ENCODE results near the gene GTF2H2C.
"Not testable (repeated sequence)": the region's sequence is repeated elsewhere in the genome, so short reads cannot be mapped to it uniquely, and the experiment has no call there.

The GTF2H2C gene

GRCh38 chr5:69559908-69560330, at the start of gene GTF2H2C:
Gene GTF2H2C, plus strand, starts transcription at chr5:69560191. Its CDS starts 4,942 bp downstream, at chr5:69565133.
- DNase-seq, result peak; percentile 81 to 84

DNA sequence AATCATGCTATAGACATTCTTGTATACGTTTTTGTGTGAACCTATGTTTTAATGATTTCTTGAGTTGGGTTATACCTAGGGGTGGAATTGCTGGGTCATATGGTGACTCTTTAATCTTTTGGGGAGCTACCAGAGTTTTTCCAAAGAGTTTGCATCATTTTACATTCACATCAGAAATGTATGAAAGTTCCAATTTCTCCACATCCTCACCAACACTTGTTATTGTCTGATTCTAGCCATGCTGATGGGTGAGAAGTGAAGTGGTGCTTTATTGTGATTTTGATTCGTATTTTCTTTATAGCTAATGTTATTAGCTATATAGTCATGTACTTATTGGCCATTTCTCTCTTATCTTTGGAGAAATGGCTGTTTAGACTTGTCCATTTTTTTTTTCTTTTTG, 49.3 kb upstream of the GTF2H2C start:
- no peak for DNase-seq

- DNase-seq, result no peak
Measured at GRCh38 chr5:69512740-69513260, 47.2 kb upstream of the GTF2H2C start.

DNA sequence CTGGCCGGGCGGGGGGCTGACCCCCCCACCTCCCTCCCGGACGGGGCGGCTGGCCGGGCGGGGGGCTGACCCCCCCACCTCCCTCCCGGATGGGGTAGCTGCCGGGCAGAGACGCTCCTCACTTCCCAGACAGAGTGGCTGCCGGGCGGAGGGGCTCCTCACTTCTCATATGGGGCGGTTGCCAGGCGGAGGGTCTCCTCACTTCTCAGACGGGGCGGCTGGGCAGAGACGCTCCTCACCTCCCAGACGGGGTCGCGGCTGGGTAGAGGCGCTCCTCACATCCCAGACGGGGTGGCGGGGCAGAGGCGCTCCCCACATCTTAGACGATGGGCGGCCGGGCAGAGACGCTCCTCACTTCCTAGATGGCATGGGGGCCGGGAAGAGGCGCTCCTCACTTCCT, 44.4 kb upstream of the GTF2H2C start:
- not testable (repeated sequence) for DNase-seq

GRCh38 chr5:69516769-69517168, 43.2 kb upstream of the GTF2H2C start:
- DNase-seq, result no peak

DNA sequence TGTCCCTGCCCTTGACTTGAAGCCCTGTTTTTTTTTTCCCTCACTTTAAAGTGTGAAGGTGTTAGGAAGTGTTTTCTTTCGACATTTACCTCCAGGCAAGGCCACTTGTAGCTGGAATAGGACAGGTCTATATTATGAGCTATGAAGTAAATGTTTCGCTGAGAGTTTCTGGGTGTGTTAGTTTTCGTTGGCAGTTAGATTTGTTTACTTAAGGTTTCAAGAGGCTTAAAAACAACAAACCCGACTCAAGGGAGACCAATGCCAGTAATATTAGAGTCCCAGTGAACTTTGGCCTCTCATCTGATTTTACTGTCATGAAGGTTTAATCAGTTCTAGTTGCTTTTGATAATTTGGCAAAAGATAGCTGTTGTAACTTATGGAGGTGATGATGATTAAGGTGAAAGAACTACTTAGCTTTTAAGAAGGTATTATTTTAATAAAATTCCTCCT, 42.2 kb upstream of the GTF2H2C start:
- no peak for DNase-seq

DNA sequence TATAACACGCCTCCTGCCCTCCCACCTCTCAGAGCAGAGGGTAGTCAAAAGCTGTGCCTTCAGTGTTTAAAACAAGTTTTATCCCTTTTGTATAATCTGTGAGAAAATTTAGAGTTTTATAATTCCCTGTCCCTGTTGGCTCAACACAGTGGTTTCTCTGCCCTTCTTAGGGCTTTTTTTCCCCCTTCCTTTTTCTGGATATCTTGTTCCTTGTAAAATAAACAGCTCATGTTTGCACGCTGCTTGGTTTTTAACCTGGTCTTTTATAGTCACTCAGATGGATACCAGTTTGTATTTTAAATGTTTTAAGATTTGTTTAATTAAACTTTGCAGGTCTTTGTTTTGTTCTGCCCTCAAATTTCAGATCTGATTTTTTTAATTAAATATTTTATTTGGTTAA, 40.7 kb upstream of the GTF2H2C start:
- DNase-seq, result no peak

GRCh38 chr5:69522035-69522434, 38.0 kb upstream of the GTF2H2C start:
- DNase-seq, result no peak

GRCh38 chr5:69525490-69525889, 34.5 kb upstream of the GTF2H2C start:
- no peak for DNase-seq

- DNase-seq, result no peak
Measured at GRCh38 chr5:69526660-69527059, 33.3 kb upstream of the GTF2H2C start.

GRCh38 chr5:69527128-69527770, 32.7 kb upstream of the GTF2H2C start:
- no peak for DNase-seq

DNA sequence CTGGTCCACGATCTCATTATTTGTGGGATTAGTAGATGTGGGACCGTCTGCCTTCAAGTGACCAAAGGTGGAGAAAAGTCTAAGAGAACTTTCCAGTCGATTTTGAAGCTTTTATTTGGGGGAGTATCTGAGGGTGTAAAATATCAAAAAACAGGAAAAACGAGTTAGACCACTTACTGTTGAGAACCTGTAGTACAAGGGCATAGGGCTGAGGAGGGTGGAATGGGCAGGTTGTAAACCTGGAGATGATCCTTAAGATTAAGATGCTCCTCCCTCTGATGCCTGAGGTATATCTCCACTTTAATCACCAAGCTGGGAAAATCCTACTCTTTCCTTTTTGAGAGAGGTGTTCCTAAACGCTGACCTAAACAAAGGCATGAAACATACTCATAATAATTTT, 32.0 kb upstream of the GTF2H2C start:
- DNase-seq, result no peak

GRCh38 chr5:69528609-69529008, 31.4 kb upstream of the GTF2H2C start:
- DNase-seq, result no peak

- no peak for DNase-seq
Measured at GRCh38 chr5:69530561-69531405, 29.2 kb upstream of the GTF2H2C start.

DNA sequence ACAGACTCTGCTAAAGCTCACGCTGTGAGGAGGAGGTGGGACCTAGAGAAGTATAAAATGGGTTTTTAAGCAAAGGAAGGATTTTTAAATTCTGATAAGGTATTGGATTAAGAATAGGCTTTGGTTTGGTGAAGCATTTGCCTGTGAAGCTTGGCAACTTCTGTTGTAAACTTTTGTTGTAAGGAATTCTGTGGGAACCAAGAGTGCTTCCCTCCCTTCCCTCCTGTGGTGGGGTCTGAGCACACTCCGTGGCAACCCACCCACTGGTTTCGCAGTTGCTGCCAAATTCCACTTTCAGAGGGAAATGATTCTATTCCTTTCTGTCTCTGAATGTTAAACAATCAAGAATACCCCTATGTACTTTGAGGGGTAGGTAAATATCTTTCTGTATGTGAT, 28.6 kb upstream of the GTF2H2C start:
- DNase-seq, result no peak

GRCh38 chr5:69537911-69538310, 22.1 kb upstream of the GTF2H2C start:
- not testable (repeated sequence) for DNase-seq

- not testable (repeated sequence) for DNase-seq
Measured at GRCh38 chr5:69538735-69539134, 21.3 kb upstream of the GTF2H2C start.

DNA sequence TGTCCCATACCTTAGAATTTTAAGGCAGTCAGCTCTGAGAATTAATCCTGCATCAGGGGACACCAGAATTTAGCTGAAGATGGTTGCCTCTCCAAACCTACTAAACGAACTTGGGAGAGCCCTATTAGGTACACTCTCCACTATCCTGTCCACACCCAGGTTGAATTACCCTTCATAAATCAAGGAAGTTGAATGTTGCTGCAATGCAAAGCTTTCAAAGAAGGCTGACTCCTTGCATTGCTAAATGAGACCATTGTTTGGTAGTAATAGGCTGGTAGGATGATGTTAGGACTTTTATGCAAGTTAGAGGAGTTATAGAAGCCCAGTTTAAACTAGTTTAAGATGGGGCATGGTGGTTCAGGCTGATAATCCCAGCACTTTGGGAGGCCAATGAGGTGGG, 18.6 kb upstream of the GTF2H2C start:
- DNase-seq, result not testable (repeated sequence)

- not testable (repeated sequence) for DNase-seq
Measured at GRCh38 chr5:69542838-69543618, 17.0 kb upstream of the GTF2H2C start.

- DNase-seq, result not testable (repeated sequence)
Measured at GRCh38 chr5:69544602-69545001, 15.4 kb upstream of the GTF2H2C start.

DNA sequence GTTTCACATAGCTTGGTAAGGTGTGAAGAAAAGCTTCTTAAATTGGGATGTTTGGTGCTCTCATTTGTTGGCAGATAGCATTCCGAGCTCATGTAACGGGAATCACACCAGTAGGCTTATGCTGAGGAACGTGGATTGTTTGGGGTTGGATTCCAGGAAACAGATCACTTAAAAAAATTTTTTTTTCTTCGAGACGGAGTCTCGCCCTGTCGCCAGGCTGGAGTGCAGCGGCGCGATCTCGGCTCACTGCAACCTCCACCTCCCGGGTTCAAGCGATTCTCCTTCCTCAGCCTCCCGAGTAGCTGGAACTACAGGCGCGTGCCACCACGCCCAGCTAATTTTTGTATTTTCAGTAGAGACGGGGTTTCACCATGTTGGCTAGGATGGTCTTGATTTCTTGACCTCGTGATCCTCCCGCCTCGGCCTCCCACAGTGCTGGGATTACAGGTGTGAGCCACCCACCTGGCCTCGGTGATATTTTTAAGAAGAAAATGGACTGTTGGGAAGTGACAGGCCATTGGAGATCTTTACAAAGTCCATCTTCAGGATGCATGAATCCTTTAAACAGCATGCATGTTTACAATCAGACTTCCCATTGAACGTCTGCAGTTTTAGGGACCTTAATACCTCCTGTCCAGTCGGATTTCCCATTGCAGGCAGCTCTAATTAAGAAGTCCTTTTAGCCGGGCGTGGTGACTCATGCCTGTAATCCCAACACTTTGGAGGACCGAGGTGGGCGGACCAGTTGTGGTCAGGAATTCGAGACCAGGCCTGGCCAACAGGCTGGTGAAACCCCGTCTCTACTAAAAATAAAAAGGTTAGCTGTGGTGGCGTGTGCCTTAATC, 818 bp downstream of the GTF2H2C start:
- peak; percentile 20 to 21 for DNase-seq

- not testable (repeated sequence) for DNase-seq
Measured at GRCh38 chr5:69566172-69566571, 6.2 kb downstream of the GTF2H2C start.

Data from activated T-cell treated with anti-CD3 and anti-CD28 coated beads, Interleukin-2, amount 50 U/mL, for 48 hours (primary cell).